Measurements from ENCODE around the gene PUM2.
"Not testable (repeated sequence)": the region's sequence is repeated elsewhere in the genome, so short reads cannot be mapped to it uniquely, and the experiment has no call there.

Gene PUM2

GRCh38 chr2:20247084-20247483 lies 103.6 kb downstream of the PUM2 start:
- H3K4me3 Mint-ChIP-seq, result no peak overlapping the region
- H3K9me3 Mint-ChIP-seq, result no peaks in the 10 kb centered on the region
- H3K27me3 Mint-ChIP-seq, result no peaks in the 10 kb centered on the region
- H3K27ac Mint-ChIP-seq (ENCODE audit: low read depth), result no peak overlapping the region
- H3K36me3 Mint-ChIP-seq (ENCODE audit: insufficient read depth), result peaks cover 57% of the 10 kb centered on the region
- DNase-seq (ENCODE audit: low spot score in 2 of 2), result no peak
- ATAC-seq (replicated peaks; ENCODE audit: extremely low read depth, poor library complexity, severe bottlenecking), result no peak
- peaks cover 7% of the 10 kb centered on the region for H3K4me1 Mint-ChIP-seq

DNA sequence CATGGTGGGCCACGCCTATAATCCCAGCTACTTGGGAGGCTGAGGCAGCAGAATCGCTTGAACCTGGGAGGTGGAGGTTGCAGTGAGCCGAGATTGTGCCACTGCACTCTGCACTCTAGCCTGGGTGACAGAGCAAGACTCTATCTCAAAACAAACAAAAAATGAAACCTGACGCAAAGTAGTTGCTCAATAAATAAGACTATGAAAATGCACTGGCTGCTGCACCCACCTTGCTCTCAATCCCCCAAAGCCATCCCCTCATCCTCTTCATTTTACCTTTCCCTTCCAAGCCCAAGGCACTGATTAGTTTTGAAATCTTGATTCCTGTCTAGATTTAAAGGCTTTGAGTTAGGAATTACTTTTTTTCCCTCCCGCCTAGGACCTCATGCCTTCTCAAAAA lies 107.0 kb downstream of the PUM2 start:
- H3K27me3 Mint-ChIP-seq; ATAC-seq (replicated peaks; ENCODE audit: extremely low read depth, poor library complexity, severe bottlenecking); H3K9me3 Mint-ChIP-seq; DNase-seq (ENCODE audit: low spot score in 2 of 2); H3K4me3 Mint-ChIP-seq: not testable (repeated sequence)
- Mint-ChIP-seq H3K4me1 (peaks cover 14% of the 10 kb centered on the region), H3K36me3 (ENCODE audit: insufficient read depth) (peaks cover 27% of the 10 kb centered on the region), H3K27ac (ENCODE audit: low read depth) (peak overlapping the region; percentile 53)

- Mint-ChIP-seq H3K4me1 (peaks cover 14% of the 10 kb centered on the region), H3K4me3 (no peak overlapping the region), H3K36me3 (ENCODE audit: insufficient read depth) (peaks cover 24% of the 10 kb centered on the region), H3K27ac (ENCODE audit: low read depth) (peak overlapping the region; percentile 53), H3K9me3 (no peaks in the 10 kb centered on the region), H3K27me3 (peaks cover 14% of the 10 kb centered on the region)
- DNase-seq (ENCODE audit: low spot score in 2 of 2) (no peak), ATAC-seq (replicated peaks; ENCODE audit: extremely low read depth, poor library complexity, severe bottlenecking) (no peak)
Observed at GRCh38 chr2:20242727-20243377, 107.8 kb downstream of the PUM2 start.

DNA sequence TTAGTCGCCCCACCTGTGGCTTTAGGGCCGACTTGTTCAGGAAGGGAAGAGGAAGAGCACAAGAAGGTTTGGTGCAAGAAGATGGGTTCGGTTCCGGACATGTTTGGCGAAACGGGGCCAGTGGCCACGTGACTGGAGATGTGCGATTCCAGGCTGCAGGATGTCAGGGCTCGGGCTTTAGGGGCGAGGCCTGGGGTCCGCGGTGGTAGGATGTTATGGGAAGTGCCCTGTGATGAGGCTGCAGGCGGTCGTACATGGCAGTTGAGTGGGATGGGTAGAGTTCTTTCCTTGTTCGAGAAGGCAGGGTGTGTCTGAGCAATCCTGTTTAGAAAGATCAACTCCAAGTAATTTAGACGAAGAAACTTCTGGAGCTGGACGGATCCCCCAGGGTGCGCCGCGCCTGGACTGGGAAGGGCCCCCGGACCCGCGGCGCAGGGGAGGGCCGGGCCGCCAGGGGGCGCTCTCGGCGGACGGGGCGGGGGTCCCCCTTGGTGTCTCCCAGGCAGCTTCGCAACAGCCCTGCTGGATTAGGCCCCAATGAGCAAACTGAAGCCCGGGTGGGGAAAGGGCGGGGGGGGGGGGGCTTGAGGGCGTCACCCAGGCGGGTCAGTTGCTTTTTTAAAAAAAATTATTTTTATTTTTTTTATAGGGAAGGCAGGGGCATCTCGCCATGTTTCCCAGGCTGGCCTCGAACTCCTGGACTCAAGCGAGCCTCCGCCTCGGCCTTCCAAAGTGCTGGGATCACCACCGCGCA lies 108.5 kb downstream of the PUM2 start:
- Mint-ChIP-seq H3K4me3 (no peak overlapping the region), H3K27ac (ENCODE audit: low read depth) (no peak overlapping the region), H3K4me1 (peaks cover 14% of the 10 kb centered on the region), H3K36me3 (ENCODE audit: insufficient read depth) (peaks cover 17% of the 10 kb centered on the region), H3K27me3 (peaks cover 20% of the 10 kb centered on the region), H3K9me3 (no peaks in the 10 kb centered on the region)
- DNase-seq (ENCODE audit: low spot score in 2 of 2) (no peak), ATAC-seq (replicated peaks; ENCODE audit: extremely low read depth, poor library complexity, severe bottlenecking) (peak; percentile 14)

- ATAC-seq (replicated peaks; ENCODE audit: extremely low read depth, poor library complexity, severe bottlenecking); DNase-seq (ENCODE audit: low spot score in 2 of 2); H3K9me3 Mint-ChIP-seq; H3K27ac Mint-ChIP-seq (ENCODE audit: low read depth); H3K4me3 Mint-ChIP-seq; H3K36me3 Mint-ChIP-seq (ENCODE audit: insufficient read depth): not testable (repeated sequence)
- peaks cover 14% of the 10 kb centered on the region for H3K4me1 Mint-ChIP-seq
- peaks cover 39% of the 10 kb centered on the region for H3K27me3 Mint-ChIP-seq
Observed at GRCh38 chr2:20240291-20240690, 110.4 kb downstream of the PUM2 start.

DNA sequence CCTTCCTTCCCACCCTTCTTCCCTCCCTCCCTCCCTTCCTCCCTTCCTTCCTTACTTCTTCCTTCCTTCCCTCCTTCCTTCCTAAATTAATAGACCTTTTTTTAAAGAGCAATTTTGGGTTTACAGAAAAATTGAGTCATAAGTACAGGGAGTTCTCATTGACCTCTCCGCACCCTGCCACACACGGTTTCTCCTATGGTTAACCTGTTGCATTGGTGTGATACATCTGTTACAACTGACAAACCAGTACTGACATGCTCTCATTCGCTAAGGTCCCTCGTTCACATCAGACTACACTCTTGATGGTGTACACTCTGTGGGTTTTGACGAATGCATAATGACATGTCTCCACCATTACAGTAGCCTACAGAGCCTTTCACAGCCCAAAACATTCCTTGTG lies 114.1 kb downstream of the PUM2 start:
- Mint-ChIP-seq H3K4me1 (peaks cover 1% of the 10 kb centered on the region), H3K27me3 (peaks cover 66% of the 10 kb centered on the region), H3K9me3 (no peaks in the 10 kb centered on the region), H3K36me3 (ENCODE audit: insufficient read depth) (no peaks in the 10 kb centered on the region), H3K27ac (ENCODE audit: low read depth) (no peak overlapping the region), H3K4me3 (no peak overlapping the region)
- no peak for DNase-seq (ENCODE audit: low spot score in 2 of 2)
- no peak for ATAC-seq (replicated peaks; ENCODE audit: extremely low read depth, poor library complexity, severe bottlenecking)

GRCh38 chr2:20235655-20236305 lies 114.9 kb downstream of the PUM2 start:
- ATAC-seq (replicated peaks; ENCODE audit: extremely low read depth, poor library complexity, severe bottlenecking) (no peak), DNase-seq (ENCODE audit: low spot score in 2 of 2) (no peak)
- H3K36me3 Mint-ChIP-seq (ENCODE audit: insufficient read depth), result no peaks in the 10 kb centered on the region
- peaks cover 73% of the 10 kb centered on the region for H3K27me3 Mint-ChIP-seq
- H3K27ac Mint-ChIP-seq (ENCODE audit: low read depth), result no peak overlapping the region
- H3K4me3 Mint-ChIP-seq, result no peak overlapping the region
- no peaks in the 10 kb centered on the region for H3K4me1 Mint-ChIP-seq
- no peaks in the 10 kb centered on the region for H3K9me3 Mint-ChIP-seq

GRCh38 chr2:20234597-20234996 lies 116.0 kb downstream of the PUM2 start:
- ATAC-seq (replicated peaks; ENCODE audit: extremely low read depth, poor library complexity, severe bottlenecking); H3K27ac Mint-ChIP-seq (ENCODE audit: low read depth); DNase-seq (ENCODE audit: low spot score in 2 of 2); H3K9me3 Mint-ChIP-seq; H3K36me3 Mint-ChIP-seq (ENCODE audit: insufficient read depth); H3K4me1 Mint-ChIP-seq; H3K4me3 Mint-ChIP-seq: not testable (repeated sequence)
- peaks cover 84% of the 10 kb centered on the region for H3K27me3 Mint-ChIP-seq

DNA sequence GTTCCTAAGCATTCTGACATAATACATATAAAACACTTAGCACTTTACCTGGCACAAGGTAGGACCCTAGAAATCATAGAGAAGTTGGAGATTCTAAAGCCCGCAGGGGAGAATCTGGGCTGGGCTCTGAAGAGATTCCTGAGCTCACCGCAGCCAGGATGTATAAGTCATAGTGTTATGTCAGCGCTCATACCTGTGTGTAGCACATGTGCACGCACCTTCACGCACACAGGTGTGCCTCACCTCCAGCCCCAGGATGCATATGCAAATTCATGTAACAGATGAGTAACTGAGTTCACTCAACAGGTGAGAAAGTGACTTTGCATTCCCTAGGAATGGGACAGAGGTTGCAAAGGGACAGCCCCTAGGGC lies 117.8 kb downstream of the PUM2 start:
- no peaks in the 10 kb centered on the region for H3K9me3 Mint-ChIP-seq
- no peak for ATAC-seq (replicated peaks; ENCODE audit: extremely low read depth, poor library complexity, severe bottlenecking)
- H3K4me1 Mint-ChIP-seq, result no peaks in the 10 kb centered on the region
- H3K27ac Mint-ChIP-seq (ENCODE audit: low read depth), result no peak overlapping the region
- DNase-seq (ENCODE audit: low spot score in 2 of 2), result peak in 1 of 2 donors; percentile 2
- H3K27me3 Mint-ChIP-seq, result peaks cover 87% of the 10 kb centered on the region
- H3K36me3 Mint-ChIP-seq (ENCODE audit: insufficient read depth), result no peaks in the 10 kb centered on the region
- no peak overlapping the region for H3K4me3 Mint-ChIP-seq

DNA sequence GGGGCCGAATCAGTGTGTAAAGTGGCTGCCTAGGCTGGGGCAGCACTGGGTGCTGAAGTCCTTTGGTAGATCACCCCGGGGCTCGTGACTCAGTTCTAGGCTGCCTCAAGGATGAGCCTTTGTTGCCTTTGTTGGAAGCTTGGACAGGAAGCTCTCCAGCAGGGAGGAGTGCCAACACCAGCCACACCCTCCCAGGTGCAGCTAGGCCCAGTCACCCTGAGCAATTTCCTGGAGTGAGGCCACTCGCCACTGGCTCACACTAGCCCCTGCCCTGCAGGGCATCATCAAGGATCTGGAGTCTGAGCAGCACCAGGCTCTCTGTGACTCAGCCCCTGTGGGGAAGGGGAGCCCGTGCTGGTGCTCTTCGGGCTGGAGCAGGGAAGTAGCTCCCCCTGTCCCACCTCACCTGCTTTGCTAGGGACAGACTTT lies 119.0 kb downstream of the PUM2 start:
- H3K36me3 Mint-ChIP-seq (ENCODE audit: insufficient read depth), result no peaks in the 10 kb centered on the region
- H3K4me3 Mint-ChIP-seq, result no peak overlapping the region
- H3K27ac Mint-ChIP-seq (ENCODE audit: low read depth), result no peak overlapping the region
- DNase-seq (ENCODE audit: low spot score in 2 of 2) (no peak), ATAC-seq (replicated peaks; ENCODE audit: extremely low read depth, poor library complexity, severe bottlenecking) (no peak)
- H3K4me1 Mint-ChIP-seq, result no peaks in the 10 kb centered on the region
- H3K9me3 Mint-ChIP-seq, result no peaks in the 10 kb centered on the region
- H3K27me3 Mint-ChIP-seq, result peaks cover 85% of the 10 kb centered on the region

DNA sequence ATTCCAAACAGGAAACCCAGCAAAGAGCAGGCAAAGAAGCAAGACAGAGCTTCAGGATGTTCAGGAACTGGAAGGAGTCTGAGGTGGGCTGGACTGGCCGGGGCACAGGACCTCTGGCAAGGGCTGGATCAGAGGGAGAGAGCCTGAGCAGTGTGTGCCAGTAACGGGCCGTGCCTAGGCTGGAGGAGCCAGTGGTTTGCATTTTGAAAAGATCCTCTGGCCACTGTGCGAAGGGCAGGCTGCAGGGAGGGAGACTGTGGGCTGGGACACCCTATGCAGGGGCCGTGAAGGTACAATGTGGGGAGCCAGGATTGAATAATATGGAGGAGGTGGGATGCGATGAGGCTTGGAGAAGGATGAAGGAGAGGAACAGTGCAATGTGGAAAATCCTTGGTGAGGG lies 119.5 kb downstream of the PUM2 start:
- Mint-ChIP-seq H3K4me1 (no peaks in the 10 kb centered on the region), H3K9me3 (no peaks in the 10 kb centered on the region), H3K4me3 (no peak overlapping the region), H3K27ac (ENCODE audit: low read depth) (no peak overlapping the region), H3K36me3 (ENCODE audit: insufficient read depth) (no peaks in the 10 kb centered on the region), H3K27me3 (peaks cover 81% of the 10 kb centered on the region)
- DNase-seq (ENCODE audit: low spot score in 2 of 2) (no peak), ATAC-seq (replicated peaks; ENCODE audit: extremely low read depth, poor library complexity, severe bottlenecking) (no peak)

DNA sequence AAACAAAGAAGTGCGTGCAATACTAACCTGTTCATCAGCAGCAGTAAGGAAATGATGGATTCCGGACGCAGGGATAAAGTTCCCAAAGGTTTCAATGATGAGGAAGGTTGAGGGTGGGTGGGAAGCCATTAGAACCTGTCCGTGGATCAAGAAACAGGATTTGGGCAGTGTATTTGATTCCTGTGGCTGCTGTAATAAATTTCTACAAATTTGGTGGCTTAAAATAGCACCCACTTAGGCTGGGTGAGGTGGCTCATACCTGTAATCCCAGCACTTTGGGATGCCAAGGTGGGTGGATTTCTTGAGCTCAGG lies 120.6 kb downstream of the PUM2 start:
- no peak for DNase-seq (ENCODE audit: low spot score in 2 of 2)
- no peak overlapping the region for H3K27ac Mint-ChIP-seq (ENCODE audit: low read depth)
- no peaks in the 10 kb centered on the region for H3K36me3 Mint-ChIP-seq (ENCODE audit: insufficient read depth)
- H3K4me3 Mint-ChIP-seq, result no peak overlapping the region
- ATAC-seq (replicated peaks; ENCODE audit: extremely low read depth, poor library complexity, severe bottlenecking), result no peak
- H3K27me3 Mint-ChIP-seq, result peaks cover 81% of the 10 kb centered on the region
- H3K4me1 Mint-ChIP-seq, result no peaks in the 10 kb centered on the region
- H3K9me3 Mint-ChIP-seq, result no peaks in the 10 kb centered on the region

All from central memory CD8-positive, alpha-beta T cell (primary cell).